Activated T-helper 1 cell treated with anti-CD3 and anti-CD28 coated beads, Interleukin-12 subunit alpha, Interleukin-12 subunit beta, Interleukin-2, Interleukin-4 antibody, amounts not matched to agents 30 ng/mL and 10 ng/mL and 1 ng/mL, durations not matched to agents 14 hours and 24 hours and 36 hours (primary cell): ENCODE measurements around the gene PTP4A2. TPM values are rescaled to one million over a fixed set of nuclear protein-coding genes. Genes with fewer than 3 reads are reported as not detected.

ENCODE experiments used
- total RNA-seq: library from RNA; stranded (reverse); gene quantifications from 2 replicates; pipeline ENCODE4 v1.2.3, GENCODE V29; 2022

PTP4A2 gene
- total RNA-seq, 1 donor from 2014 or later, result 390 TPM

Other genes with a start within 250 kb of the PTP4A2 start
- gene COL16A1, start 234.4 kb downstream of the PTP4A2 start, total RNA-seq, result not detected in 2 replicates
- 0.13 and 0.29 TPM in 2 replicates for gene ADGRB2, start 174.0 kb downstream of the PTP4A2 start, total RNA-seq
- not detected in 2 replicates for gene SPOCD1, start 122.3 kb downstream of the PTP4A2 start, total RNA-seq
- 156 and 158 TPM in 2 replicates for gene KHDRBS1, start 75.5 kb upstream of the PTP4A2 start, total RNA-seq
- gene TMEM39B, start 134.6 kb upstream of the PTP4A2 start, total RNA-seq, result 34.2 and 38.8 TPM in 2 replicates
- 76.7 and 78.6 TPM in 2 replicates for gene KPNA6, start 169.7 kb upstream of the PTP4A2 start, total RNA-seq
- gene TXLNA, start 241.3 kb upstream of the PTP4A2 start, total RNA-seq, result 109 and 110 TPM in 2 replicates